HG03432 (cell line): ENCODE data around the gene TREH.

Experiments used
- ATAC-seq: cut with Tn5 transposase; IDR thresholded peaks from one replicate; pipeline ENCODE4 v1.9.1; 2021; ENCODE audit warnings: mild to moderate bottlenecking, moderate library complexity; ENCODE audit not compliant: unreplicated experiment

TREH gene

GRCh38 chr11:118631142-118631909 is 48.1 kb downstream of the TREH start:
- no peak for ATAC-seq

- ATAC-seq, result no peak
Observed at GRCh38 chr11:118629761-118630661, 49.4 kb downstream of the TREH start.

DNA sequence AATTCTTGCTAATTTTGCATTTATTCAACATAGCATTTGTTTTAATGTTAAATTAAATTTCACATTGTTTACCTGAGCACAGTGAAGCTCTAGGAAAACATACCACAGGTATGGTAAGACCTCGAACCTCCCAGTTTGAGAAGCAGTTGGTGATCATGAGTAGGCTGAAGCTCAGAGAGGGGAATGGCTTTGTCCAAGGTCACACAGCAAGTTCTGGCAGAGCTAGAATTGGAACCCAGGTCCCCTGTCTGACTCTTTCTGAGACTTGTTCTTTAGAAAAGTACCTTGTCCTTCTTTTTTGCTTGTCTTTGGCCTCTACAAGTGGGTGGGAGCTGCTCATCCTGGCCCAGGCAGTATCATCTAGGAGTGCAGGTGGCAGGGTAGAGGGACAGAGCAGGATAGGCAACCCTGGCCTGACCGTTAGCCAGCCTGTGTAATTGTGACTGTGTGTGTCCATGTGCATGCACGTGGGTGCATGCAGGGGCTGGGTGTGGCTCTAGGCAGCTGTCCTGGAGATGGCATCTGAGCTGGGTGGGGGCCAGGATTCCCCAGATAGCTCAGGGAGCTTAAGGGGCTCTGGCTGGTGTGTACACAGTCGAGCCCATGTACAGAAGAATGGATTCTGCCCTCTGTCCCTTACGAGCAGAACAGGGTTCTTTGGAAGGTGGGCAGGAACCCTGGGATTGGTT is 50.4 kb downstream of the TREH start:
- ATAC-seq, result no peak

DNA sequence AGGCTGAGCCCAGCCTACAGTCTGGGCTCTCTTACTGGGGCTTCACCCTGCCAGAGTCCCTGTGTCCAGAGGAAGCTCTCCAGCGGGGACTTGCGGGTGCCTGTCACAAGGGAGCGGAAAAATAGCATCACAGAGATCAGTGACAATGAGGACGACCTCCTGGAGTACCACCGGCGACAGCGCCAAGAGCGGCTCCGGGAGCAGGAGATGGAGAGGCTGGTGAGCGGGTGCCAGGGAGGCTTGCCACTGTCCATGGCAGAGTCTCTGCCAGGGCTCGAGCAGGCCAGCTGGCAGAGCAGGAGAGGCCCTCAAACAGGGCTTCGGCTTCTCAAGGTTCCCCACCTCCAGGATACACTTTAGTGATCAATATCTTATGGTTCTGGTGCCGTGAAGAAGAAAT is 51.0 kb downstream of the TREH start:
- ATAC-seq, result no peak

DNA sequence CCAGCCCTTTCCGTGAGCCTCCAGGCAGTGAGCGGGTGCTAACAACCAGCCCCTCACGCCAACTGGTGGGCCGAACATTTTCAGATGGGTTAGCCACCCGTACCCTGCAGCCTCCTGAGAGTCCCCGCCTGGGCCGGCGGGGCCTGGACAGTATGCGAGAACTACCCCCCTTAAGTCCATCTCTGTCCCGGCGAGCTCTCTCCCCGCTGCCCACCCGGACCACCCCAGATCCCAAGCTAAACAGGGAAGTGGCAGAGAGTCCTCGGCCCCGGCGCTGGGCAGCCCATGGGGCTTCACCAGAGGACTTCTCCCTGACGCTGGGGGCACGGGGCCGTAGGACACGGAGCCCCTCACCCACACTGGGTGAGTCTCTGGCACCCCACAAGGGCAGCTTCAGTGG is 51.4 kb downstream of the TREH start:
- no peak for ATAC-seq

DNA sequence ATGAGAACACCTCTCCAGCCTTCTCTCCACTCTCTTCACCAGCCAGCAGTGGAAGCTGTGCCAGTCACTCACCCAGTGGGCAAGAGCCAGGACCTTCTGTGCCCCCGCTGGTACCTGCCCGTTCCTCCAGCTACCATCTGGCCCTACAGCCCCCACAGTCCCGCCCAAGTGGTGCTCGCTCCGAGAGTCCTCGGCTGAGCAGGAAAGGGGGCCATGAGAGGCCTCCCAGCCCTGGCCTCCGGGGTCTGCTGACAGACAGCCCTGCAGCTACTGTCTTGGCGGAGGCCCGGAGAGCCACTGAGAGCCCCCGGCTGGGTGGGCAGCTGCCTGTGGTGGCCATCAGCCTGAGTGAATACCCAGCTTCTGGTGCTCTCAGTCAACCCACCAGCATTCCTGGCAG is 51.9 kb downstream of the TREH start:
- ATAC-seq, result no peak

DNA sequence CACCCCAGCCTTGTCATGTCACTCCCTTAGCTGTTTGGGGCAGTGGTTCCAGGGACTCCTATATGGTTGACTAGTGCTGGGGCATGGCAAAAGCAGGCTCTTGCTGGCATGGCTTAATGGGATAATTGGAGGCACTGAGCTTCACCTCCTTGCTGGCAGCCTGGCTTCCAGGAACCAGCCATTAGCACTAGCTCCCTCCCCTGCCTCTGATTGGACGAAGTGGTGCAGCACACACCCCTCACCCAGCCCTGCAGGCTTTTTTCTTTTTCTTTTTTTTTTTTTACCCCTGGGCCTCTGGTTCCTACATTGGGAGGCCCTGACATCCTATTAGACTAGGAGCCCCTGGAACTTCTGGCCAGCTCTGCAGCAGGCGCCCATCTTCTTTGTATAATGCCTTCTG is 53.5 kb downstream of the TREH start:
- no peak for ATAC-seq

DNA sequence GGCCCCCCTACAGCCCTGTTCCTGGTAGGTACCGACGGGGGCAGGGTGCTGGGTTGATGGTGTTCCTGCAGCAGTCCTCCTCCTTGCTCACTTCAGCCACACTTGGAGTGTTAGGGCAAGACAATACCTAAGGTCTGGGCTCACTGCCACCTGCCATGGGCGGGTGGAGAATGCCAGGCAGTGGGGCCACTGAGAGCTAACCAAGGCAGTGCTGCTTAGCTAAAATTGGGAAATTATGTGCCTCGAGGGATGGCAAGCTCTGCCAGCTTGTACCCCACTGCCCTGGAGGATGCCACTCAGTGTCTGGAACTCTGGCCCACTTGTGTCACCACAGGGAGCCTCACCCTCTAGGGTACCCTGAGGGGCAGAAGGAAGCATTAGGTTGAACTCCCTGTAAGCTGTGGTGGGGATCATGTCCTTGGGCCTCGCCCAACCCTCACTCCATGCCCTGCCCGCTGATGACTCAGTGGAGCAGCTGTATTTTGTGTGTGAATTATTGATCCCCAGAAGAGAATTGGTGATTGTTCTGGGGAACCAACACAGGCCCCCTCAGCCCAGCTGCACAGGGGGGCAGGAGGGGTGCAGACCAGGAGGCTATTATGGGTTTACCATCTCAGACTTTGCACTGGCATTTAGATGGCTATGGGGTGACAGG is 54.3 kb downstream of the TREH start:
- no peak for ATAC-seq

- ATAC-seq, result no peak
Observed at GRCh38 chr11:118623269-118623655, 56.2 kb downstream of the TREH start.

DNA sequence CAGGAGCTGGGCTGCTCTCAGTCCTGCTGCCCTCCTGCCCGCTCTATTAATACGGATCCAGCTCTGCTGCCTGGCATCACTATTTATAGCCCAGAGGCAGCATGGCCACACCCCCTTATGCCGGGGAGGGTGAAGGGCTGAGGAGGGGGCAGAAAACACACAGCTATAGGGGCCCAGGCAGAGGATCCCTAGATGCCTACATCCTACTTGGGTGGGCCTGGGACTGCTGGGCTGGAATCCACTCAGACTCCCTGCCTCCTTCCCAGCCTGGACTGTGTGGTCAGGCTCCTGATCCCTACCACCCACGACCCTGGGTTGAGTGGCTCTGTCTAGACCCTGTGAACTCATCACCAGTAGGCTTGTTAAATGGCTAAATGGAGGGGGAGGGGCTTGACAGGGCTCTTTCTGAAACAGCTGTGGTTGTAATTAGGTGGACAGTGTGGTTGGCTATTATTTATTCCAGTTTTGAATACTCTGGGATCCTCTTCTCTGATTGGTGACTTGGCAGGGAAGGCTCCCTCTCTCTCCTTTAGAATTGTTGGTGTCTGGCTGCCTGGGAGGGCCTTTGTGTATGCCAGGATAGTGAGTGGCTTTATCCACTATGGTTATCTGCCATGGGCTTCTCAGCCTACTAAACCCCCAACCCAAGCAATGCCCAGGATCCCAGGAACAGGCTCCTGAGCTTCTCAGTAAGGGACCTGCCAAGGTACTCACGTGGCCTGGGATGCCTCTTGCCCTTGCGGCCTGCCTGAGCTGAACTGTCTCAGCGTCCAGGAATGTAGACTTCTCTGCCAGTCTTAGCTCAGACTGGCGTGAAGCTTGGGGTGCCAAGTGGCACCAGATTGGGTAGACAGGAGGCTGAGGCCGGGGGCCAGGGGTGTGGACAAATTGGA is 56.8 kb downstream of the TREH start:
- no peak for ATAC-seq

DNA sequence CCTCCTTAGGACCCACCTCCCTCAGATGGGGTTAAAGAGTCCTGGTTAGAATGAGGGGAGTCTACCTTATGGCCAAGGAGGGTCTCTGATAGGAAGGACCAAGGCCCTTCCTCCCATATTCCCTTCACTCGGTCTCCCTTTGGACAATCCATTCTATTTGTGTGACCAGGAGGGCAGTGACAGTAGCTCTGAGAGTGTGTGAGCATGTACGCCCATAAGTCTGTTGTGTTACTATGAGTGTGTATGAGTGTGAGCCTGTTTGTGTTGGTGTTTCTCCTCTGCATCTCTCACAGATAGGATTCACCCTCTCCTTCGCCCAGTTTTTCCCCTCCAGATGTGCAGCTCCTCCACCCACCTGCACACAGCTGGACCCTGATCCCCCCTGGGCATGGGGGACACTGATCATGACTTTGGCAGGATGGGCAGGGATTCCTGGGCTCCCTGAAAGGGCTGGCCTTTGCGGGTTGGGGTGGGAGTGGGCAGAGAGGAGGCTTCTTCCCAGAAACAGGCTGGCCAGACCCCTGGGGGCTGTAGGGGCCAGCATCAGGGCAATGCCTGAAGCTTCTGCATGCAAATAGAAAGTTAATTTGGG is 57.6 kb downstream of the TREH start:
- ATAC-seq, result no peak

DNA sequence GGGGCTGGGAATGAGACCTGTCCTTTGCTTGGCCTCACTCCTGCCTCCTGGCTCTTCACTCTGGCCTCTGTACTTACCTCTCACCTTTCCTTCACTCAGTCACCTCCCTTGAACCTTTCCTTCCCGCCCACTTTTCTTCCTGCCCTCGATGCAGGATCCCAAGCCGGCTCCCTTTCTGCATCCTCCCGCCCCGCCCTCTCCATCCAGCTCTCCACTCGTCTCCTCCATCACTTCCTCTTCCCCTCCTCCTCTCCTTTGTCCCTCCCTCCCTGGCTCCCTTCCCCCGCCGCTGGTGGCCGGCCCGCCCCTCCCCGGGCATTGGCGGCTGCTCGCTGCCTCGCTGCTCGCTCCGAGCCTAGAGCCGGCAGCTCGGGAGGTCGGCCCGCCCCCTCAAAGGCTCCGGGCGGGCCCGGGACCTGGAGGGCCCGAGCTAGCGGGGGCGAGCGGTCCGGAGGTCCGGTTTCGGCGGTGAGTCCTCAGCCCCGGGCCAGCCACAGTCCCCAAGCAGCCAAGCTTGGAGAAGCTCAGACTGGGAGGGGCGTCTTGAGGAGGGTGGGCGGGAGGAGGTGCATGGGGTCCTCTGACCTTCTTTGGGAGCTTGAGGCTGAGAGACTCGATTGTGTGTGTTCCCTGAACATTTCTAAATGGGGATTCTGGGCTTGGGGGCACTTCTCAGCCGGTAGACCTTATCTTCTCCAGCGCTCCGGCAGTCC is 58.2 kb downstream of the TREH start:
- ATAC-seq, result no peak

DNA sequence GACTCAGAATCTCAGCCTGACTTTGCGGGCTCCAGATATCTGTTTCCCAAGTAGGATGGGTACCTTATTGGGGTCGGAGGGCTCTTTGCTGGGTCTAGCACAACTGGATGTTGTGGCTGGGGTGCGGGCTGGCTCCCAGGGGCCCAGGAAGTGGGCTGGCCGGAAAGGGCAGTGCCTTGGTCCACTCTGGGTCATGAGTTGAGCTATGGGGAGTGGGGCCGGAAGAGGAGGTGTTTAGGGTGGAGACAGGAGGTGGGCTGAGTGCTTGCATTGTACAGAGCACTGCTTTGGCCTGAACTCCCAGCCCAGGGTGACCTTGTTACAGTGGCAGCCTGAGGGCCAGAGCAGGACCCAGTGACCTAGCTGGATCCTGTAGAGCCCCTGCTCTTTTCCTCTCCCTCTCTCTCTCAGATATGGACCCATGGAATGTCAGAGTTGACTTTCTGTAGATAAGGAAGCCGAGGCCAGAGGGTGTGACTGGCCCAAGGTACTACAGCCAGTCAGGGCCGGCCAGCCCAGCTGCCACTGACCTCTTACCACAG is 58.9 kb downstream of the TREH start:
- no peak for ATAC-seq

DNA sequence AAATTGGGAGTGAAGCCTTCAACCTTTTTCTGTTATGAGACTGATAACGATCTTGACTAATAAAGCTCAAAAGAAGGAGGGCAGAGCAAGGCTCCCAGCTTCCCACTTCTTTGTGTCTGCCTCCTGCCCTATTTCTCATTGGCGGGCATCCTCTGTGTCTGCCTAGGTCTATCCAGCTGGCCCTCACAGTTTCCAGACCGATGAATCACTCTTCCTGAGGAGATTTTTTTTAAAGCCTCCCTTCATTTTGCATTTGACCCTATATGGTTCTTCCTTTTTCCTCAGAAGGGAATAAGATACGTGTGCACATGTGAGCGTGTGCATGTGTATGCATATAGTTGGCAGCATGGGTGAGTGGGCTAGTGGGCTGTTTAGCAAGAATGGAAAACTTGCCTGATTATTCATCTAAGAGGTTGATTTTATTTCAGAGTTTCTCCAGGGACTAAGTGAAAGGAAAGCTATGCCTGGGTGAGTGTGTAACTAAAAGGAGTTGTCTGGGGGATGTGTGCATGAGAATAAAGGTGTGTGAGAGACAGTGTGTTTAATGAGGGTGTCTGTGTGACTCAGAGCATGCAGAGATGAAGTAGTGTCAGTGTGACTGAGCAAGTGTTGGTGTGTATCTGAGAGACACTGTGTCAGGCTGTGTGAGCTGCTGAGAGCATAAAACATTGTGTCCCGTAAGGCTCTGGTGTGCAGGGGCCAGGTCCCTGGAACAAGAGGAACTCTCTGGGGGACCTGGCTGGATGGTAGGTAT is 59.8 kb downstream of the TREH start:
- no peak for ATAC-seq

DNA sequence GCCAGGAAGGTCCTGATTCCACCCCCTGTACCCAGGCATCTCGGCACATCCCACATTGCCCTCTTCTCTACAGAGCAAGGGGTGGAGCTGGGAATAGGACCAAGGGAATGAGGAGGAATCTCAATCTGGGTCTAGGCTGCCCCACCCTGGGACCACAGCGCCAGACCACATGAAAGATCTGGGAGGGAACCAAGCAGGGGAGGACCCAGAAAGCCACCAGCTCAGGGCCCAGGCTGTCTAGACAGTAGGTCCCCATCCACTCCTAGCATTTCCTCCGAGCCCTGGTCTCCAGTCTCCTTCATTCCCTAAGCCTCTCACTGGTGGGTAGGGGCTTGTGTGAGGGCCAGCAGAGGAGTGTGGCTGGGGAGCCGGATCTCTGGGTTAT is 60.5 kb downstream of the TREH start:
- ATAC-seq, result no peak

GRCh38 chr11:118618115-118618990 is 61.1 kb downstream of the TREH start:
- ATAC-seq, result no peak

- ATAC-seq, result no peak
Observed at GRCh38 chr11:118615976-118616371, 63.5 kb downstream of the TREH start.
